Kidney (tissue), 14 donors: ENCODE data around the gene MPRIP. TPM values are rescaled to one million over a fixed set of nuclear protein-coding genes. Genes with fewer than 3 reads are reported as not detected.
"Not testable (repeated sequence)": the region's sequence is repeated elsewhere in the genome, so short reads cannot be mapped to it uniquely, and the experiment has no call there.

ENCODE experiments used
- DNase-seq, 5 donors: peaks; one replicate each; pipeline ENCODE4 v3.0.0-alpha.2; 2013 to 2020
- FAIRE-seq: peaks from 2 replicates; lab custom pipeline; 2012; peaks lifted over from hg19 to GRCh38; lab: Jason Lieb, UNC
- H3K27ac ChIP-seq, 2 donors: one replicate each; pipeline ENCODE4 v1.7.0; 2013; ENCODE audit warnings: low read depth in 2 of 2, low read length in 2 of 2, inconsistent platforms in 1 of 2
- H3K27me3 ChIP-seq: one replicate; pipeline ENCODE4 v1.7.1; 2013; ENCODE audit warnings: low read length, inconsistent platforms; ENCODE audit not compliant: control insufficient read depth, insufficient read depth
- H3K36me3 ChIP-seq, 3 donors: one replicate each; pipeline versions ENCODE4 v1.7.0 to v1.7.1; 2013; ENCODE audit warnings: low read length in 3 of 3, control low read depth in 1 of 3, inconsistent platforms in 1 of 3; ENCODE audit not compliant: insufficient read depth in 3 of 3, control insufficient read depth in 2 of 3
- H3K4me1 ChIP-seq, 3 donors: one replicate each; pipeline versions ENCODE4 v1.7.0 to v1.7.1; 2013; ENCODE audit warnings: low read length in 3 of 3, inconsistent platforms in 1 of 3, low read depth in 1 of 3; ENCODE audit not compliant: control insufficient read depth in 2 of 3, insufficient read depth in 2 of 3
- H3K4me3 ChIP-seq, 3 donors: one replicate each; pipeline versions ENCODE4 v1.7.0 to v1.8.1; 2013; ENCODE audit warnings: low read length in 3 of 3, control low read depth in 1 of 3, inconsistent platforms in 1 of 3
- H3K9ac ChIP-seq, 3 donors: one replicate each; pipeline versions ENCODE4 v1.7.0 to v1.7.1; 2013; ENCODE audit warnings: low read length in 3 of 3, control low read depth in 1 of 3, inconsistent platforms in 1 of 3
- H3K9me3 ChIP-seq, 3 donors: one replicate each; pipeline versions ENCODE4 v1.7.0 to v1.7.1; 2013; ENCODE audit warnings: low read length in 3 of 3, control low read depth in 1 of 3, inconsistent platforms in 1 of 3; ENCODE audit not compliant: control insufficient read depth in 2 of 3, insufficient read depth in 1 of 3
- intact Hi-C: fragments of 100-400 bp; cut with DNase I; formaldehyde crosslinking; loops from one replicate; pipeline ENCODE4 v1.11.1; 2022
- polyA plus RNA-seq: library from polyadenylated mRNA; stranded (reverse); fragments of 350-450 nt; fragmentation: Illumina TruSeq; extraction: RNeasy Lipid Tissue Mini Kit (QIAGEN cat#74804); gene quantifications from one replicate; pipeline ENCODE4 v1.2.3, GENCODE V29; 2014; ENCODE audit warnings: low read depth, low replicate concordance; ENCODE audit not compliant: insufficient read depth
- total RNA-seq: library from RNA; stranded (reverse); fragmentation: NEBNext Ultra II Directional; extraction: Animal tissue kit (Norgen Biotek cat#: 25700); gene quantifications from one replicate; pipeline ENCODE4 v1.2.1, GENCODE V29; 2021
- TF ChIP-seq, protein P1 (sequence below): IDR thresholded peaks from 3 replicates; pipeline ENCODE4 v1.5.1; 2012; ENCODE audit warnings: mild to moderate bottlenecking, moderate library complexity, borderline replicate concordance; ENCODE audit not compliant: insufficient read depth; ENCODE audit errors: extremely low read depth
- donor health status: control.
- donor health status: control.
- donor health status: control.
- donor health status: control.
- donor health status: control.
- donor health status: DM: yes; HTN: yes; CAD: no.
- donor health status: Normal renal cell carcinoma (clear cell type).

MPRIP gene
- total and polyA plus RNA-seq, 2 donors from 2014 or later: 120 to 250 TPM

DNA sequence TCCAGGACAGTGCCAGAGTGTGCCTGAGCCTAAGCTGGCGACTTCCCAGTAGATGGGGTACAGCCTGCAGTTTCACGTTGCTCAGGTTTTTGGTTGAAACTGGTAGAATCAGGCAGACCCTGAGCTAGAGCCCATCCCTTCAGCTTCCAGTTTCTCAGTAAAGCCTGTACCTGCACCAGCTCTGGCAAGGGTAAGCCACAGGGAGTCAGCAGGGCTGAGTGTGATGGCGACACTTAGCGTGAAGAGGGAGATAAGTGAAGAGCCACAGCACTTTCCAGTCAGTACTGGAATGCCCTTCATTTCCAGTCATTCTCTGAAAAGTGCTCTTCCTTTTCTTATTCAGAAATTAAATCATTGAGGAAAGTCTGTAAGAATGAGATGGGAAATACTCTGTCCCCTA lies 141.5 kb downstream of the MPRIP start:
- no peak for FAIRE-seq
- Histone ChIP-seq H3K36me3 (peaks cover 3 to 46% (median 29%) of the 10 kb centered on the region in 3 donors), H3K4me3 (no peak overlapping the region), H3K9me3 (no peaks in the 10 kb centered on the region), H3K27me3 (no peaks in the 10 kb centered on the region), H3K9ac (no peak overlapping the region), H3K27ac (no peak overlapping the region), H3K4me1 (peaks cover 0 to 2% (median 0%) of the 10 kb centered on the region in 3 donors)
- intact Hi-C loops: no loop called here
- TF ChIP-seq, protein P1, sequence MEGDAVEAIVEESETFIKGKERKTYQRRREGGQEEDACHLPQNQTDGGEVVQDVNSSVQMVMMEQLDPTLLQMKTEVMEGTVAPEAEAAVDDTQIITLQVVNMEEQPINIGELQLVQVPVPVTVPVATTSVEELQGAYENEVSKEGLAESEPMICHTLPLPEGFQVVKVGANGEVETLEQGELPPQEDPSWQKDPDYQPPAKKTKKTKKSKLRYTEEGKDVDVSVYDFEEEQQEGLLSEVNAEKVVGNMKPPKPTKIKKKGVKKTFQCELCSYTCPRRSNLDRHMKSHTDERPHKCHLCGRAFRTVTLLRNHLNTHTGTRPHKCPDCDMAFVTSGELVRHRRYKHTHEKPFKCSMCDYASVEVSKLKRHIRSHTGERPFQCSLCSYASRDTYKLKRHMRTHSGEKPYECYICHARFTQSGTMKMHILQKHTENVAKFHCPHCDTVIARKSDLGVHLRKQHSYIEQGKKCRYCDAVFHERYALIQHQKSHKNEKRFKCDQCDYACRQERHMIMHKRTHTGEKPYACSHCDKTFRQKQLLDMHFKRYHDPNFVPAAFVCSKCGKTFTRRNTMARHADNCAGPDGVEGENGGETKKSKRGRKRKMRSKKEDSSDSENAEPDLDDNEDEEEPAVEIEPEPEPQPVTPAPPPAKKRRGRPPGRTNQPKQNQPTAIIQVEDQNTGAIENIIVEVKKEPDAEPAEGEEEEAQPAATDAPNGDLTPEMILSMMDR: no peak
- DNase-seq: no peak

DNA sequence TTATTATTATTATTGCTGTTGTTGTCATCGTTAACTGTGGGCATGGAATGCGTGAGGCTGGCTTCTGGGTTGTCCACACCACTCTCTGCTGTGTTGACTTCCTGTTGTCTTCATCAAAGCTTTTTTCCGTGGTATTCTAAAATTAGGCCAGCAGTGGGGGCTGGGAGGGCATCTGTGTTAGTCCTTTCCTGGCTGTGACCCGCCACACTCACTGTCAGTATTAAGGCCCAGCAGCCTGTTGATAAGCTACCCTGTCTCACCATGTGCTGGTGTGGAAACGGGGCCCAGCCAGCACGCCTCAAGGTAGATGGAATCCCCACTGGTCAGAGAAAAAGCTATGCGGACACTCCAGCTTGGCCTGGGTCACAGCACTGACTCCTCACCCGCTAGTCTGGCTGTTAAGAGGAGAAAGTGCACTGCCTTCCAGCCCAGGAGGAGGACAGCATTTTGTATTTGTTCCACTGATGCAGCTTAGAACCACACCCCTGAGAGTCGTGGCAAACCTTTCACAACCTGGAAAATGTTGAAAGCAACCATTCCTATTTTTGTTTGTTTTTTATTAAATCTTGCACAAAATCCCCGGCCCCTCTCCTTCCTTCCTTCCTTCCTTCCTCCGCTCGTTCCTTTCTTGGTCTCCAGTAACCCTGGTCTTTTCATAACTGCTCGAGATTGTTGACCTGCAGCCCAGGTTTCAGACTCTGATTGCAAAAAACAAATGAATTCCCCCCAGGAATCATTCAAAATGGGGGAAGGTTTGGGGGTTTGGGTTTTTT lies 142.9 kb downstream of the MPRIP start:
- H3K4me1 ChIP-seq, H3K9ac ChIP-seq, intact Hi-C loops, H3K4me3 ChIP-seq, H3K9me3 ChIP-seq, H3K27ac ChIP-seq, DNase-seq, H3K27me3 ChIP-seq, FAIRE-seq: not testable (repeated sequence)
- peaks cover 0 to 39% (median 19%) of the 10 kb centered on the region in 3 donors for H3K36me3 ChIP-seq

DNA sequence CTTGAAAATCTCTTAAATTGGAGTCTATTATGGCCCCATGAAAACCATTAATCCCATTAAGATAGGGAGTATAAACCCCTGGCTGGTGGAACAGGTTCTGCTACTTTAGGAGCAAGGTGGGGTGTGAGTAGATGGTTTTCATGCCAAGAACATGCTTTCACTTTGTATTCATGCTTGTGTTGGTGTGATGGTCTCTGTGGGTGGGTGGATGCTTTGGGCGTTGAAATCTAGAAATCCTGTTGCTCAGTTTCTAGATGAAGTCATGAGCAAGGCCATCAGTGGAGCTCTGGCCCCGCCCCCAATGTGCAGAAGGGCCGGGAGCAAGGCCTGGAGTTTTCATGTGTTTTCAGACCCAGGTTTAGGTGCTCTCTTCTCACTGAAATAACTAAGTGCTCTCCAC lies 143.8 kb downstream of the MPRIP start:
- FAIRE-seq (no peak), DNase-seq (peak in 2 of 5 donors; percentile 48 to 57)
- H3K27ac ChIP-seq: no peak overlapping the region
- no peak overlapping the region for H3K4me3 ChIP-seq
- peaks cover 0 to 2% (median 0%) of the 10 kb centered on the region in 3 donors for H3K4me1 ChIP-seq
- intact Hi-C loops: no loop called here
- no peak overlapping the region for H3K9ac ChIP-seq
- TF ChIP-seq, protein P1: no peak
- no peaks in the 10 kb centered on the region for H3K27me3 ChIP-seq
- H3K36me3 ChIP-seq: peaks cover 0 to 31% (median 12%) of the 10 kb centered on the region in 3 donors
- no peaks in the 10 kb centered on the region for H3K9me3 ChIP-seq
